ENCODE data around the gene ALDH7A1. TPM values are rescaled to one million over a fixed set of nuclear protein-coding genes. Genes with fewer than 3 reads are reported as not detected.
A peak's percentile ranks its signal among the peaks of the same experiment; 100 is the strongest.

ALDH7A1 gene
- total RNA-seq, 1 donor from 2014 or later = 246 TPM

GRCh38 chr5:126503602-126504104, 91.4 kb downstream of the ALDH7A1 start:
- Mint-ChIP-seq H3K9me3 (ENCODE audit: low read depth) (no peaks in the 10 kb centered on the region), H3K27me3 (peaks cover 3% of the 10 kb centered on the region), H3K4me3 (ENCODE audit: low read depth) (no peak overlapping the region), H3K27ac (no peak overlapping the region), H3K36me3 (ENCODE audit: insufficient read depth) (no peaks in the 10 kb centered on the region), H3K4me1 (ENCODE audit: low read depth) (peaks cover 4% of the 10 kb centered on the region)
- no peak for DNase-seq (ENCODE audit: low spot score, unreplicated experiment)
- no peak for TF ChIP-seq CTCF (IDR thresholded peaks at IDR 0.05; ENCODE audit: unreplicated experiment)

- no peak overlapping the region for H3K27ac Mint-ChIP-seq
- no peak for DNase-seq (ENCODE audit: low spot score, unreplicated experiment)
- no peak for TF ChIP-seq CTCF (IDR thresholded peaks at IDR 0.05; ENCODE audit: unreplicated experiment)
- no peaks in the 10 kb centered on the region for H3K9me3 Mint-ChIP-seq (ENCODE audit: low read depth)
- peaks cover 3% of the 10 kb centered on the region for H3K27me3 Mint-ChIP-seq
- H3K36me3 Mint-ChIP-seq (ENCODE audit: insufficient read depth) = no peaks in the 10 kb centered on the region
- no peak overlapping the region for H3K4me3 Mint-ChIP-seq (ENCODE audit: low read depth)
- peaks cover 4% of the 10 kb centered on the region for H3K4me1 Mint-ChIP-seq (ENCODE audit: low read depth)
These were observed 93.6 kb downstream of the ALDH7A1 start for GRCh38 chr5:126501448-126501847.

- no peak for DNase-seq (ENCODE audit: low spot score, unreplicated experiment)
- Mint-ChIP-seq H3K4me1 (ENCODE audit: low read depth) (peaks cover 4% of the 10 kb centered on the region), H3K36me3 (ENCODE audit: insufficient read depth) (no peaks in the 10 kb centered on the region), H3K4me3 (ENCODE audit: low read depth) (no peak overlapping the region), H3K27ac (no peak overlapping the region), H3K27me3 (peaks cover 3% of the 10 kb centered on the region), H3K9me3 (ENCODE audit: low read depth) (no peaks in the 10 kb centered on the region)
- TF ChIP-seq CTCF (IDR thresholded peaks at IDR 0.05; ENCODE audit: unreplicated experiment) = peak; percentile 57
These were observed 95.1 kb downstream of the ALDH7A1 start for GRCh38 chr5:126499853-126500342.

- peaks cover 4% of the 10 kb centered on the region for H3K4me1 Mint-ChIP-seq (ENCODE audit: low read depth)
- no peak for TF ChIP-seq CTCF (IDR thresholded peaks at IDR 0.05; ENCODE audit: unreplicated experiment)
- peaks cover 1% of the 10 kb centered on the region for H3K36me3 Mint-ChIP-seq (ENCODE audit: insufficient read depth)
- H3K27me3 Mint-ChIP-seq = peaks cover 3% of the 10 kb centered on the region
- DNase-seq (ENCODE audit: low spot score, unreplicated experiment) = no peak
- H3K4me3 Mint-ChIP-seq (ENCODE audit: low read depth) = no peak overlapping the region
- H3K27ac Mint-ChIP-seq = no peak overlapping the region
- no peaks in the 10 kb centered on the region for H3K9me3 Mint-ChIP-seq (ENCODE audit: low read depth)
These were observed 95.7 kb downstream of the ALDH7A1 start for GRCh38 chr5:126499278-126499677.

GRCh38 chr5:126497506-126497905, 97.5 kb downstream of the ALDH7A1 start:
- DNase-seq (ENCODE audit: low spot score, unreplicated experiment) = no peak
- no peak for TF ChIP-seq CTCF (IDR thresholded peaks at IDR 0.05; ENCODE audit: unreplicated experiment)
- Mint-ChIP-seq H3K4me1 (ENCODE audit: low read depth) (no peaks in the 10 kb centered on the region), H3K36me3 (ENCODE audit: insufficient read depth) (peaks cover 10% of the 10 kb centered on the region), H3K27ac (no peak overlapping the region), H3K27me3 (peaks cover 3% of the 10 kb centered on the region), H3K4me3 (ENCODE audit: low read depth) (no peak overlapping the region), H3K9me3 (ENCODE audit: low read depth) (no peaks in the 10 kb centered on the region)

All from progenitor cell of endocrine pancreas (in vitro differentiated cells).